GM23338 (cell line): ENCODE measurements around the gene STPG2. TPM values are rescaled to one million over a fixed set of nuclear protein-coding genes. Genes with fewer than 3 reads are reported as not detected.

ENCODE experiments used
- ATAC-seq: fragments of 200-7000 bp; cut with Tn5 transposase; 3 replicates; pipeline ENCODE4 v1.9.1; 2020
- DNase-seq: peaks from one replicate; pipeline ENCODE4 v3.0.0-alpha.2; 2015; ENCODE audit warnings: low spot score
- H2AFZ ChIP-seq: fragments of 200-600 bp; sonication (generic); 2 replicates; pipeline ENCODE4 v1.8.0; 2016; ENCODE audit warnings: antibody characterized with exemption, mild to moderate bottlenecking, moderate library complexity
- H3F3A ChIP-seq: fragments of 200-600 bp; sonication (generic); replicated peaks from 2 replicates; pipeline ENCODE4 v1.8.0; 2017; ENCODE audit warnings: antibody characterized with exemption, mixed run types, low read depth
- H3K27ac ChIP-seq: fragments of 200-600 bp; sonication (generic); 2 replicates; pipeline ENCODE4 v1.6.1; 2016; ENCODE audit warnings: low read depth
- H3K27me3 ChIP-seq: fragments of 200-600 bp; sonication (generic); 2 replicates; pipeline ENCODE4 v1.8.0; 2016; ENCODE audit warnings: mild to moderate bottlenecking, mixed run types, moderate library complexity; ENCODE audit not compliant: insufficient read depth
- H3K36me3 ChIP-seq: fragments of 200-600 bp; sonication (generic); 2 replicates; pipeline ENCODE4 v1.8.0; 2016; ENCODE audit warnings: mild to moderate bottlenecking; ENCODE audit not compliant: insufficient read depth
- H3K4me1 ChIP-seq: fragments of 200-600 bp; sonication (generic); 2 replicates; pipeline ENCODE4 v1.8.0; 2016; ENCODE audit warnings: mild to moderate bottlenecking, moderate library complexity; ENCODE audit not compliant: insufficient read depth
- H3K4me2 ChIP-seq: fragments of 200-600 bp; sonication (generic); 2 replicates; pipeline ENCODE4 v1.7.1; 2017; ENCODE audit warnings: mixed run types
- H3K4me3 ChIP-seq: fragments of 200-600 bp; sonication (generic); 2 replicates; pipeline ENCODE4 v1.6.1; 2016; ENCODE audit warnings: mixed run types
- H3K79me2 ChIP-seq: fragments of 200-600 bp; sonication (generic); replicated peaks from 2 replicates; pipeline ENCODE4 v1.8.0; 2017; ENCODE audit warnings: mild to moderate bottlenecking; ENCODE audit not compliant: insufficient read depth
- H3K9me2 ChIP-seq: fragments of 200-600 bp; sonication (generic); 2 replicates; pipeline ENCODE4 v1.8.0; 2017; ENCODE audit not compliant: insufficient read depth
- H4K20me1 ChIP-seq: fragments of 200-600 bp; sonication (generic); replicated peaks from 2 replicates; pipeline ENCODE4 v1.8.0; 2017; ENCODE audit warnings: mild to moderate bottlenecking; ENCODE audit not compliant: insufficient read depth
- H3K27ac Mint-ChIP-seq: 2 replicates; pipeline ENCODE4 v1.8.0; 2020; ENCODE audit warnings: inconsistent platforms, mild to moderate bottlenecking, moderate library complexity, mixed read lengths
- H3K27me3 Mint-ChIP-seq: 3 replicates; pipeline ENCODE4 v1.8.0; 2022; ENCODE audit warnings: low read depth, mild to moderate bottlenecking, moderate library complexity, mixed read lengths, inconsistent platforms; ENCODE audit not compliant: insufficient read depth, poor library complexity
- H3K36me3 Mint-ChIP-seq: 3 replicates; pipeline ENCODE4 v1.8.0; 2021; ENCODE audit warnings: low read depth, mild to moderate bottlenecking, inconsistent platforms, moderate library complexity, mixed read lengths
- H3K4me1 Mint-ChIP-seq: 3 replicates; pipeline ENCODE4 v1.8.0; 2020; ENCODE audit warnings: mild to moderate bottlenecking, inconsistent platforms, mixed read lengths
- H3K4me3 Mint-ChIP-seq: 3 replicates; pipeline ENCODE4 v1.8.0; 2021; ENCODE audit warnings: moderate library complexity, mild to moderate bottlenecking, inconsistent platforms, mixed read lengths
- H3K9me3 Mint-ChIP-seq: 3 replicates; pipeline ENCODE4 v1.8.0; 2020; ENCODE audit warnings: moderate library complexity, mild to moderate bottlenecking, inconsistent platforms, mixed read lengths
- CREB1 ChIP-seq: fragments of 250-450 bp; sonication (Bioruptor Pico); IDR thresholded peaks from 2 replicates; pipeline ENCODE4 v1.5.0; 2020; ENCODE audit warnings: low read depth, mild to moderate bottlenecking, moderate library complexity
- CTCF ChIP-seq, 2 experiments: fragments of 200-600 bp in 1 of 2; sonication (generic) in 1 of 2; conservative IDR thresholded peaks; 2 replicates each; pipeline versions ENCODE4 v1.5.1 to v1.6.1; 2016 to 2017; ENCODE audit warnings: antibody characterized with exemption in 2 of 2, low read depth in 2 of 2, mild to moderate bottlenecking in 2 of 2, moderate library complexity in 1 of 2
- ETS1 ChIP-seq: IDR thresholded peaks from 2 replicates; pipeline ENCODE4 v1.6.1; 2016; ENCODE audit warnings: antibody characterized with exemption
- EZH2 ChIP-seq: fragments of 200-600 bp; sonication (generic); IDR thresholded peaks from one replicate; pipeline ENCODE4 v1.8.0; 2017; ENCODE audit warnings: antibody characterized with exemption, mild to moderate bottlenecking, low read depth; ENCODE audit not compliant: unreplicated experiment
- EZH2phosphoT487 ChIP-seq: fragments of 200-600 bp; sonication (generic); IDR thresholded peaks from one replicate; pipeline ENCODE4 v1.8.1; 2018; ENCODE audit warnings: antibody characterized with exemption; ENCODE audit not compliant: unreplicated experiment
- JUNB ChIP-seq: IDR thresholded peaks from one replicate; pipeline ENCODE4 v1.6.1; 2016; ENCODE audit warnings: antibody characterized with exemption; ENCODE audit not compliant: unreplicated experiment
- NANOG ChIP-seq: IDR thresholded peaks from 2 replicates; pipeline ENCODE4 v1.6.1; 2016; ENCODE audit warnings: antibody characterized with exemption, borderline replicate concordance
- POLR2AphosphoS5 ChIP-seq: IDR thresholded peaks from 2 replicates; pipeline ENCODE4 v1.6.1; 2016; ENCODE audit warnings: antibody characterized with exemption, low read depth
- REST ChIP-seq: IDR thresholded peaks from one replicate; pipeline ENCODE4 v1.6.1; 2018; ENCODE audit warnings: antibody characterized with exemption; ENCODE audit not compliant: unreplicated experiment
- STAT1 ChIP-seq: IDR thresholded peaks from one replicate; pipeline ENCODE4 v1.6.1; 2016; ENCODE audit warnings: antibody characterized with exemption; ENCODE audit not compliant: unreplicated experiment
- ZNF114 ChIP-seq: fragments of 250-450 bp; sonication (Bioruptor Pico); IDR thresholded peaks from 2 replicates; pipeline ENCODE4 v1.5.0; 2020; ENCODE audit warnings: mild to moderate bottlenecking, moderate library complexity
- ZNF331 ChIP-seq: fragments of 250-450 bp; sonication (Bioruptor Pico); IDR thresholded peaks from 2 replicates; pipeline ENCODE4 v1.5.0; 2020; ENCODE audit warnings: low read depth, mild to moderate bottlenecking, moderate library complexity
- ZNF462 ChIP-seq: fragments of 250-450 bp; sonication (Bioruptor Pico); IDR thresholded peaks from 2 replicates; pipeline ENCODE4 v1.5.0; 2020; ENCODE audit warnings: mild to moderate bottlenecking, moderate library complexity
- polyA plus RNA-seq: library from polyadenylated mRNA; unstranded; fragments of >200 nt; fragmentation: Nextera tagmentation; extraction: Ambion mirVana; gene quantifications from 2 replicates; pipeline ENCODE4 v1.2.1, GENCODE V29; 2016
- total RNA-seq: library from RNA; depleted of rRNA; stranded (reverse); fragments of >200 nt; shearing (Covaris generic); gene quantifications from 2 replicates; pipeline ENCODE4 v1.2.3, GENCODE V29; 2014

STPG2 gene
- total and polyA plus RNA-seq, 2 experiments from 2014 or later, result 0.17 to 0.32 TPM

GRCh38 chr4:97762115-97762512, 381.2 kb downstream of the STPG2 start:
- H3K4me3 Mint-ChIP-seq, result no peak overlapping the region
- no peaks in the 10 kb centered on the region for H3K27me3 Mint-ChIP-seq
- H3K36me3 Mint-ChIP-seq, result no peaks in the 10 kb centered on the region
- Histone ChIP-seq H3K79me2 (no peaks in the 10 kb centered on the region), H3K4me3 (no peak overlapping the region), H3K36me3 (no peaks in the 10 kb centered on the region), H3K27me3 (no peaks in the 10 kb centered on the region), H2AFZ (no peak overlapping the region), H3K9me2 (no peaks in the 10 kb centered on the region), H4K20me1 (no peaks in the 10 kb centered on the region), H3K4me1 (no peaks in the 10 kb centered on the region), H3F3A (no peaks in the 10 kb centered on the region), H3K4me2 (no peak overlapping the region), H3K27ac (no peak overlapping the region)
- TF ChIP-seq NANOG (no peak), POLR2AphosphoS5 (no peak), ETS1 (no peak), REST (no peak), EZH2phosphoT487 (no peak), CREB1 (CRISPR knock-in tag) (no peak), ZNF114 (CRISPR knock-in tag) (no peak), ZNF331 (no peak), CTCF (conservative IDR thresholded peaks at IDR 0.05; ENCODE audit: low read depth in 2 of 2) (no peak), EZH2 (no peak), ZNF462 (CRISPR knock-in tag) (no peak), JUNB (no peak), STAT1 (no peak)
- H3K9me3 Mint-ChIP-seq, result no peaks in the 10 kb centered on the region
- H3K27ac Mint-ChIP-seq, result no peak overlapping the region
- no peak for DNase-seq
- ATAC-seq, result no peak
- no peaks in the 10 kb centered on the region for H3K4me1 Mint-ChIP-seq
